GM23338 (cell line): ENCODE data around the gene TRPM3.

Experiments used
- CTCF ChIP-seq, 2 experiments: fragments of 200-600 bp in 1 of 2; sonication (generic) in 1 of 2; conservative IDR thresholded peaks; 2 replicates each; pipeline versions ENCODE4 v1.5.1 to v1.6.1; 2016 to 2017; ENCODE audit warnings: antibody characterized with exemption in 2 of 2, low read depth in 2 of 2, mild to moderate bottlenecking in 2 of 2, moderate library complexity in 1 of 2
- EZH2 ChIP-seq: fragments of 200-600 bp; sonication (generic); IDR thresholded peaks from one replicate; pipeline ENCODE4 v1.8.0; 2017; ENCODE audit warnings: antibody characterized with exemption, mild to moderate bottlenecking, low read depth; ENCODE audit not compliant: unreplicated experiment
- ZNF331 ChIP-seq: fragments of 250-450 bp; sonication (Bioruptor Pico); IDR thresholded peaks from 2 replicates; pipeline ENCODE4 v1.5.0; 2020; ENCODE audit warnings: low read depth, mild to moderate bottlenecking, moderate library complexity

GRCh38 chr9:70534061-70534460, 587.4 kb downstream of the TRPM3 start:
- TF ChIP-seq CTCF (conservative IDR thresholded peaks at IDR 0.05; ENCODE audit: low read depth in 2 of 2) (no peak), EZH2 (no peak), ZNF331 (CRISPR knock-in tag) (no peak)
